ENCODE results near the gene TRIM38.

Gene TRIM38

GRCh38 chr6:25919657-25920056 lies 42.9 kb upstream of the TRIM38 start:
- TF ChIP-seq, protein P1, sequence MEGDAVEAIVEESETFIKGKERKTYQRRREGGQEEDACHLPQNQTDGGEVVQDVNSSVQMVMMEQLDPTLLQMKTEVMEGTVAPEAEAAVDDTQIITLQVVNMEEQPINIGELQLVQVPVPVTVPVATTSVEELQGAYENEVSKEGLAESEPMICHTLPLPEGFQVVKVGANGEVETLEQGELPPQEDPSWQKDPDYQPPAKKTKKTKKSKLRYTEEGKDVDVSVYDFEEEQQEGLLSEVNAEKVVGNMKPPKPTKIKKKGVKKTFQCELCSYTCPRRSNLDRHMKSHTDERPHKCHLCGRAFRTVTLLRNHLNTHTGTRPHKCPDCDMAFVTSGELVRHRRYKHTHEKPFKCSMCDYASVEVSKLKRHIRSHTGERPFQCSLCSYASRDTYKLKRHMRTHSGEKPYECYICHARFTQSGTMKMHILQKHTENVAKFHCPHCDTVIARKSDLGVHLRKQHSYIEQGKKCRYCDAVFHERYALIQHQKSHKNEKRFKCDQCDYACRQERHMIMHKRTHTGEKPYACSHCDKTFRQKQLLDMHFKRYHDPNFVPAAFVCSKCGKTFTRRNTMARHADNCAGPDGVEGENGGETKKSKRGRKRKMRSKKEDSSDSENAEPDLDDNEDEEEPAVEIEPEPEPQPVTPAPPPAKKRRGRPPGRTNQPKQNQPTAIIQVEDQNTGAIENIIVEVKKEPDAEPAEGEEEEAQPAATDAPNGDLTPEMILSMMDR (IDR thresholded peaks at IDR 0.05; ENCODE audit: unreplicated experiment in 3 of 3), result no peak
- Mint-ChIP-seq H3K27me3 (ENCODE audit: low read depth) (no peaks in the 10 kb centered on the region), H3K27ac (no peak overlapping the region), H3K4me1 (no peaks in the 10 kb centered on the region), H3K9me3 (no peaks in the 10 kb centered on the region), H3K36me3 (ENCODE audit: low read depth) (no peaks in the 10 kb centered on the region), H3K4me3 (no peak overlapping the region)

DNA sequence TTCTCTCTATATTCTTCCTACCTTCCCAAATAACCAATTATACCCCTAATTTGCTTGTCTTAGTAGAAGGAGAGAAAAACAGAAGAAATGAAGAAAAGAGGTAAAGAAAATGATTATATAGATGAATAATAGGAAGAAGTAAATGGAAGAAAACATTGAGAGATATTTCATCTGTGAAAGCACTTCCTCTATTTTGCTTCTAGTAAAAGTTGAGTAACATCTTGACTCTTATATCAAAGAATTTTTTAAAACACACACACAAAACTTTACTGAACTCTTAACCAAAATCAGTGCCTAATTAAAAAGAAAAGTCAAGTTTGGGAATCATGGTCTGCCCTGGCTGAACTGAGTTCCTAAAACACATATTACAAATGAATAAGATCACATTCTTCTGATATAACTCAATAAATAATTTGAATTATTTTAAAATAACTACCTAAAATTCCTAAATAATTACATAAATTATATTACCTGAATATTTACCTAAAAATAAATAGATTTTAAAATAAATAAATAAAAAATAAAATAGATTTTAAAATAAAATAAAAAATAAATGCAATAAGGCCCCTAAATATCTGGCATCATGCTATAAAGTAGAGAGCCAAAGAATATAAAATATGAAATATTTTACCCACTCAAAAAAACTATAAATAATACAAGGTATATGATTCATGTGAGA lies 40.9 kb upstream of the TRIM38 start:
- TF ChIP-seq, protein P1 (IDR thresholded peaks at IDR 0.05; ENCODE audit: unreplicated experiment in 3 of 3), result no peak
- no peaks in the 10 kb centered on the region for H3K4me1 Mint-ChIP-seq
- no peaks in the 10 kb centered on the region for H3K9me3 Mint-ChIP-seq
- no peak overlapping the region for H3K27ac Mint-ChIP-seq
- no peaks in the 10 kb centered on the region for H3K27me3 Mint-ChIP-seq (ENCODE audit: low read depth)
- H3K36me3 Mint-ChIP-seq (ENCODE audit: low read depth), result no peaks in the 10 kb centered on the region
- no peak overlapping the region for H3K4me3 Mint-ChIP-seq

- H3K27ac Mint-ChIP-seq, result no peak overlapping the region
These were observed 40.3 kb upstream of the TRIM38 start for GRCh38 chr6:25922301-25922700.

GRCh38 chr6:25925876-25926275 lies 36.7 kb upstream of the TRIM38 start:
- Mint-ChIP-seq H3K9me3 (no peaks in the 10 kb centered on the region), H3K4me1 (no peaks in the 10 kb centered on the region), H3K4me3 (no peak overlapping the region), H3K27ac (peak overlapping the region in 1 of 3 experiments; percentile 64), H3K36me3 (ENCODE audit: low read depth) (no peaks in the 10 kb centered on the region), H3K27me3 (ENCODE audit: low read depth) (no peaks in the 10 kb centered on the region)
- TF ChIP-seq, protein P1 (IDR thresholded peaks at IDR 0.05; ENCODE audit: unreplicated experiment in 3 of 3), result no peak

More at GRCh38 chr6:25922301-25922700, 40.3 kb upstream of the TRIM38 start:
- Mint-ChIP-seq H3K4me1 (no peaks in the 10 kb centered on the region), H3K36me3 (ENCODE audit: low read depth) (no peaks in the 10 kb centered on the region), H3K9me3 (no peaks in the 10 kb centered on the region), H3K4me3 (no peak overlapping the region), H3K27me3 (ENCODE audit: low read depth) (no peaks in the 10 kb centered on the region)
- TF ChIP-seq, protein P1 (IDR thresholded peaks at IDR 0.05; ENCODE audit: unreplicated experiment in 3 of 3), result no peak

- H3K4me3 Mint-ChIP-seq, result no peak overlapping the region
- H3K27ac Mint-ChIP-seq, result no peak overlapping the region
- H3K9me3 Mint-ChIP-seq, result no peaks in the 10 kb centered on the region
- H3K36me3 Mint-ChIP-seq (ENCODE audit: low read depth), result no peaks in the 10 kb centered on the region
- no peaks in the 10 kb centered on the region for H3K27me3 Mint-ChIP-seq (ENCODE audit: low read depth)
- H3K4me1 Mint-ChIP-seq, result no peaks in the 10 kb centered on the region
- TF ChIP-seq, protein P1 (IDR thresholded peaks at IDR 0.05; ENCODE audit: unreplicated experiment in 3 of 3), result no peak
These were observed 35.4 kb upstream of the TRIM38 start for GRCh38 chr6:25927178-25927577.

DNA sequence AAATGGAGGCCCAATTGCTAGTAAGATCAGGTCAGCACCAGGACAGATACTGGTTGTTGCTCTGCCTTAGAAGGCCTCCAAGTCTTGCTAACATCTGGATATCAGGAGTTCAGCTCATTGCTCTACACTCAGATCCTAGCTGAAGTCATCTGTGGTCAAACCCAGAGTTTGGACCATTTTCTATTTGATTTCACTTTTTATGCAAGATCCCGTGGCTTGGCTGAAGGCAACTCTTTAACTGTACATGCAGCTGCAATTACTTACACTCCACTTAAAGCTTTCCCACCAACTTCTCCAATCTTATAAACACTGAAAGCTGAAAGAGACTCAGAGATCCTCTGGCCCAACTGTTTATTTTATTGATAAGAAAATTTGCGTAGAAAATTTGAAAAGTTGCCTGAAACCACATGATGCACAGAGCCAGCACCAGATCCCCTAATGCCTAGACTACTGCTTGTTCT lies 34.8 kb upstream of the TRIM38 start:
- Mint-ChIP-seq H3K27ac (no peak overlapping the region), H3K27me3 (ENCODE audit: low read depth) (no peaks in the 10 kb centered on the region), H3K4me1 (no peaks in the 10 kb centered on the region), H3K4me3 (no peak overlapping the region), H3K36me3 (ENCODE audit: low read depth) (no peaks in the 10 kb centered on the region), H3K9me3 (no peaks in the 10 kb centered on the region)
- TF ChIP-seq, protein P1 (IDR thresholded peaks at IDR 0.05; ENCODE audit: unreplicated experiment in 3 of 3), result no peak
